Stimulated activated effector memory CD8-positive, alpha-beta T cell treated with anti-CD3 and anti-CD28 coated beads, Interleukin-12 subunit alpha, Interleukin-12 subunit beta, amount 100 ng/mL, for 72 hours (primary cell): Measurements from ENCODE around the gene FAM120AOS.

Experiments
- ATAC-seq: fragments of 150-1000 bp; cut with Tn5 transposase; 2 replicates; pipeline ENCODE4 v1.10.0; 2021
- DNase-seq, 2 donors: peaks; one replicate each; pipeline ENCODE4 v3.0.0; 2021 to 2022; ENCODE audit warnings: low spot score in 2 of 2
- H3K27ac Mint-ChIP-seq: one replicate; pipeline ENCODE4 v1.8.0; 2022; ENCODE audit warnings: mild to moderate bottlenecking, mixed read lengths
- H3K36me3 Mint-ChIP-seq: one replicate; pipeline ENCODE4 v1.8.0; 2022; ENCODE audit warnings: mild to moderate bottlenecking, mixed read lengths
- H3K4me1 Mint-ChIP-seq: one replicate; pipeline ENCODE4 v1.8.0; 2022; ENCODE audit warnings: mixed read lengths
- H3K4me3 Mint-ChIP-seq: one replicate; pipeline ENCODE4 v1.8.0; 2022; ENCODE audit warnings: mild to moderate bottlenecking, mixed read lengths
- H3K9me3 Mint-ChIP-seq: one replicate; pipeline ENCODE4 v1.8.0; 2022; ENCODE audit warnings: mixed read lengths

FAM120AOS gene

GRCh38 chr9:93397661-93398373 is 55.6 kb downstream of the FAM120AOS start:
- no peaks in the 10 kb centered on the region for H3K36me3 Mint-ChIP-seq
- H3K9me3 Mint-ChIP-seq, result no peaks in the 10 kb centered on the region
- H3K27ac Mint-ChIP-seq, result no peak overlapping the region

More at GRCh38 chr9:93397661-93398373, 55.6 kb downstream of the FAM120AOS start:
- DNase-seq, result no peak
- Mint-ChIP-seq H3K4me3 (no peak overlapping the region), H3K4me1 (no peaks in the 10 kb centered on the region)
- no peak for ATAC-seq
